Panc1 (cell line): ENCODE data around the gene VAMP3. TPM values are rescaled to one million over a fixed set of nuclear protein-coding genes. Genes with fewer than 3 reads are reported as not detected.

ENCODE experiments used
- ATAC-seq: fragments of 200-7000 bp; cut with Tn5 transposase; 2 replicates; pipeline ENCODE4 v1.9.1; 2020; ENCODE audit warnings: mild to moderate bottlenecking, moderate library complexity
- BruUV-seq: library from RNA; stranded (reverse); fragments of 400-500 nt; replicated peaks from 2 replicates; lab custom pipeline; 2021; lab: Mats Ljungman, UMichigan
- CTCF ChIA-PET: fragments of 300-600 bp; sonication (Branson Sonifier 250); formaldehyde crosslinking; loops from one replicate; lab custom pipeline; 2022; ENCODE audit warnings: antibody characterized with exemption; lab: Charles Lee
- POLR2A ChIA-PET: fragments of 300-600 bp; sonication (Branson Sonifier 250); formaldehyde crosslinking; loops from one replicate; lab custom pipeline; 2022; ENCODE audit warnings: antibody characterized with exemption; lab: Charles Lee
- DNase-seq: peaks from one replicate; pipeline ENCODE4 v3.0.0-alpha.2; 2010; ENCODE audit warnings: low read depth, low spot score
- H3K27ac ChIP-seq: 2 replicates; pipeline ENCODE4 v1.5.1; 2011; ENCODE audit warnings: mild to moderate bottlenecking, low read length, inconsistent platforms
- H3K27me3 ChIP-seq: fragments of 200-500 bp; sonication (Bioruptor generic); 2 replicates; pipeline ENCODE4 v1.6.0; 2014; ENCODE audit warnings: low read length, inconsistent platforms; ENCODE audit not compliant: control insufficient read depth, insufficient read depth
- H3K36me3 ChIP-seq: fragments of 200-500 bp; sonication (Bioruptor generic); 2 replicates; pipeline ENCODE4 v1.5.1; 2014; ENCODE audit warnings: inconsistent platforms, mild to moderate bottlenecking, low read length, moderate library complexity; ENCODE audit not compliant: control insufficient read depth, insufficient read depth
- H3K4me1 ChIP-seq: 2 replicates; pipeline ENCODE4 v1.5.1; 2011; ENCODE audit warnings: inconsistent platforms, mild to moderate bottlenecking, low read length, moderate library complexity; ENCODE audit not compliant: control insufficient read depth, insufficient read depth
- H3K4me3 ChIP-seq, 2 experiments: 2 replicates each; pipeline ENCODE4 v1.5.1; 2011 to 2012; ENCODE audit warnings: low read depth in 2 of 2, low read length in 2 of 2, mild to moderate bottlenecking in 2 of 2, inconsistent platforms in 1 of 2, moderate library complexity in 1 of 2
- H3K9me3 ChIP-seq: fragments of 200-500 bp; sonication (Bioruptor generic); 2 replicates; pipeline ENCODE4 v1.5.1; 2014; ENCODE audit warnings: low read depth, mild to moderate bottlenecking, inconsistent platforms, low read length, moderate library complexity; ENCODE audit not compliant: control insufficient read depth, insufficient read depth
- CTCF ChIP-seq: fragments of 450-650 bp; IDR thresholded peaks from 2 replicates; pipeline ENCODE4 v1.5.1; 2017; ENCODE audit warnings: mild to moderate bottlenecking
- POLR2AphosphoS5 ChIP-seq: IDR thresholded peaks from 2 replicates; pipeline ENCODE4 v1.6.1; 2012; ENCODE audit warnings: mild to moderate bottlenecking, low read depth, low read length, moderate library complexity
- REST ChIP-seq, 2 experiments: IDR thresholded peaks; 2 replicates each; pipeline ENCODE4 v1.6.1; 2011 to 2012; ENCODE audit warnings: low read depth in 2 of 2, control low read depth in 1 of 2, low read length in 1 of 2, mild to moderate bottlenecking in 1 of 2, moderate library complexity in 1 of 2; ENCODE audit not compliant: insufficient read depth in 1 of 2
- SIN3A ChIP-seq: IDR thresholded peaks from 2 replicates; pipeline ENCODE4 v1.6.1; 2012; ENCODE audit warnings: low read depth, mild to moderate bottlenecking, low read length, moderate library complexity, borderline replicate concordance; ENCODE audit not compliant: insufficient read depth
- TCF7L2 ChIP-seq: IDR thresholded peaks from 2 replicates; pipeline ENCODE4 v1.6.1; 2011; ENCODE audit warnings: mild to moderate bottlenecking, low read depth, low read length, inconsistent platforms
- in situ Hi-C: cut with HindIII; loops from 2 replicates; pipeline ENCODE4 v1.10.0; 2016; ENCODE audit warnings: low sequenced_read_pairs, low pct_unique_long_range_greater_than_20kb
- intact Hi-C: fragments of 100-400 bp; cut with micrococcal nuclease; formaldehyde crosslinking; loops from one replicate; pipeline ENCODE4 v1.10.0; 2022; ENCODE audit not compliant: unreplicated experiment
- total RNA-seq: library from RNA; stranded (reverse); gene quantifications from one replicate; pipeline ENCODE4 v1.2.1, GENCODE V29; 2021; ENCODE audit not compliant: unreplicated experiment

VAMP3 gene
- total RNA-seq, 1 experiment from 2014 or later: 106 TPM

GRCh38 chr1:7811476-7811875, 40.4 kb downstream of the VAMP3 start:
- POLR2A ChIA-PET: no interaction called here
- no TSS peak for BruUV-seq
- intact Hi-C loops: no loop called here
- H3K9me3 ChIP-seq: peaks cover 14% of the 10 kb centered on the region
- DNase-seq: no peak
- H3K27ac ChIP-seq: no peak overlapping the region
- ATAC-seq: no peak
- no peak overlapping the region for H3K4me3 ChIP-seq
- in situ Hi-C loops: no loop called here
- H3K36me3 ChIP-seq: peaks cover 18% of the 10 kb centered on the region
- H3K4me1 ChIP-seq: no peaks in the 10 kb centered on the region
- CTCF ChIA-PET: no interaction called here
- TF ChIP-seq TCF7L2 (no peak), POLR2AphosphoS5 (no peak), REST (IDR thresholded peaks at IDR 0.05; ENCODE audit: insufficient read depth in 1 of 2, low read depth in 2 of 2, low read length in 1 of 2) (no peak), CTCF (no peak), SIN3A (no peak)
- no peaks in the 10 kb centered on the region for H3K27me3 ChIP-seq

- BruUV-seq: no TSS peak
- no peak for ATAC-seq
- intact Hi-C loops: no loop called here
- no peak overlapping the region for H3K4me3 ChIP-seq
- no peak overlapping the region for H3K27ac ChIP-seq
- no peak for TF ChIP-seq POLR2AphosphoS5
- TF ChIP-seq TCF7L2: no peak
- no peak for TF ChIP-seq SIN3A
- TF ChIP-seq REST (IDR thresholded peaks at IDR 0.05; ENCODE audit: insufficient read depth in 1 of 2, low read depth in 2 of 2, low read length in 1 of 2): no peak
- no peak for TF ChIP-seq CTCF
- DNase-seq: no peak
- no peaks in the 10 kb centered on the region for H3K27me3 ChIP-seq
- in situ Hi-C loops: no loop called here
- peaks cover 14% of the 10 kb centered on the region for H3K9me3 ChIP-seq
- ChIA-PET POLR2A (no interaction called here), CTCF (no interaction called here)
- H3K36me3 ChIP-seq: peaks cover 16% of the 10 kb centered on the region
- H3K4me1 ChIP-seq: no peaks in the 10 kb centered on the region
Measured at GRCh38 chr1:7813677-7814373, 42.7 kb downstream of the VAMP3 start.
